Lower leg skin (tissue), 3 donors: ENCODE measurements around the gene TRAPPC6A.

Experiments used
- POLR2A ChIP-seq, 2 donors: fragments of 450-650 bp; IDR thresholded peaks; one replicate each; pipeline ENCODE4 v1.6.1; 2016 to 2017; ENCODE audit warnings: antibody characterized with exemption in 2 of 2, mild to moderate bottlenecking in 1 of 2, moderate library complexity in 1 of 2
- TF ChIP-seq, protein P1 (sequence below), 3 donors: fragments of 450-650 bp; IDR thresholded peaks; one replicate each; pipeline ENCODE4 v1.5.1; 2016; ENCODE audit warnings: antibody characterized with exemption in 3 of 3, mild to moderate bottlenecking in 3 of 3, moderate library complexity in 2 of 3

DNA sequence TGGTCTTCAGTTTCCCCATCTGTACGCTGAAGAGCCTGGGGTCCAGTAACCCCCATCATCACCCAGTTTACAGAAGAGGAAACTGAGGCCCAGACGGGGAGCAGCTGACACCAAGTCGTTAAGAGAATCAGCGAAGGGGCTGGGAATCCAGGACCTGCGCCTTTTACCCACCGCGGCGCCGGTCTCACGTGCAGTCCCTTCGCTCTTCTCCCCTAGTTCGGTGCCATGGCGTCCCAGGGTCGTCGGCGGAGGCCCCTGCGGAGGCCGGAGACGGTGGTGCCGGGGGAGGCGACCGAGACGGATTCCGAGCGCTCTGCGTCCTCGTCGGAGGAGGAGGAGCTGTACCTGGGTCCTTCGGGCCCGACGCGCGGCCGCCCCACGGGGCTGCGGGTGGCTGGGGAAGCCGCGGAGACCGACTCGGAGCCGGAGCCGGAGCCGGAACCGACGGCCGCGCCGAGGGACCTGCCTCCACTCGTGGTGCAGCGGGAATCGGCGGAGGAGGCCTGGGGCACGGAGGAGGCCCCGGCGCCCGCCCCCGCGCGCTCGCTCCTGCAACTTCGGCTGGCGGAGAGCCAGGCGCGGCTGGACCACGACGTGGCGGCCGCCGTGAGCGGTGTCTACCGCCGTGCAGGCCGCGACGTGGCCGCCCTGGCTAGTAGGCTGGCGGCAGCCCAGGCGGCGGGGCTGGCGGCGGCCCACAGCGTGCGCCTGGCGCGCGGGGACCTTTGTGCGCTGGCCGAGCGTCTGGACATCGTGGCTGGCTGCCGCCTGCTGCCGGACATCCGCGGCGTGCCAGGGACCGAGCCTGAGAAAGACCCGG, 1.2 kb upstream of the TRAPPC6A start:
- TF ChIP-seq, protein P1, sequence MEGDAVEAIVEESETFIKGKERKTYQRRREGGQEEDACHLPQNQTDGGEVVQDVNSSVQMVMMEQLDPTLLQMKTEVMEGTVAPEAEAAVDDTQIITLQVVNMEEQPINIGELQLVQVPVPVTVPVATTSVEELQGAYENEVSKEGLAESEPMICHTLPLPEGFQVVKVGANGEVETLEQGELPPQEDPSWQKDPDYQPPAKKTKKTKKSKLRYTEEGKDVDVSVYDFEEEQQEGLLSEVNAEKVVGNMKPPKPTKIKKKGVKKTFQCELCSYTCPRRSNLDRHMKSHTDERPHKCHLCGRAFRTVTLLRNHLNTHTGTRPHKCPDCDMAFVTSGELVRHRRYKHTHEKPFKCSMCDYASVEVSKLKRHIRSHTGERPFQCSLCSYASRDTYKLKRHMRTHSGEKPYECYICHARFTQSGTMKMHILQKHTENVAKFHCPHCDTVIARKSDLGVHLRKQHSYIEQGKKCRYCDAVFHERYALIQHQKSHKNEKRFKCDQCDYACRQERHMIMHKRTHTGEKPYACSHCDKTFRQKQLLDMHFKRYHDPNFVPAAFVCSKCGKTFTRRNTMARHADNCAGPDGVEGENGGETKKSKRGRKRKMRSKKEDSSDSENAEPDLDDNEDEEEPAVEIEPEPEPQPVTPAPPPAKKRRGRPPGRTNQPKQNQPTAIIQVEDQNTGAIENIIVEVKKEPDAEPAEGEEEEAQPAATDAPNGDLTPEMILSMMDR (IDR thresholded peaks at IDR 0.05): no peak
- no peak for TF ChIP-seq POLR2A (IDR thresholded peaks at IDR 0.05)
